Hindlimb muscle (tissue), 1 donor: ENCODE measurements around the gene MEG3. TPM values are rescaled to one million over a fixed set of nuclear protein-coding genes. Genes with fewer than 3 reads are reported as not detected.

Experiments used
- DNase-seq: peaks from one replicate; pipeline ENCODE4 v3.0.0-alpha.2; 2013
- polyA plus RNA-seq: library from polyadenylated mRNA; unstranded; fragments of 120-200 nt; gene quantifications from one replicate; pipeline ENCODE4 v1.2.1, GENCODE V29; 2013; ENCODE audit not compliant: insufficient read length

MEG3 gene
- polyA plus RNA-seq, 1 donor = 6,647 TPM

- no peak for DNase-seq
These were observed 8.3 kb downstream of the MEG3 start for GRCh38 chr14:100834082-100834793.

GRCh38 chr14:100834794-100835547 lies 9.1 kb downstream of the MEG3 start:
- no peak for DNase-seq

GRCh38 chr14:100835548-100836310 lies 9.8 kb downstream of the MEG3 start:
- DNase-seq = no peak

- DNase-seq = no peak
These were observed 10.4 kb downstream of the MEG3 start for GRCh38 chr14:100836311-100836805.

GRCh38 chr14:100836941-100837804 lies 11.3 kb downstream of the MEG3 start:
- no peak for DNase-seq

GRCh38 chr14:100837805-100838350 lies 12.0 kb downstream of the MEG3 start:
- DNase-seq = no peak

- DNase-seq = no peak
These were observed 12.8 kb downstream of the MEG3 start for GRCh38 chr14:100838493-100839314.

GRCh38 chr14:100839315-100839585 lies 13.3 kb downstream of the MEG3 start:
- no peak for DNase-seq

GRCh38 chr14:100839681-100840111 lies 13.8 kb downstream of the MEG3 start:
- DNase-seq = no peak

- no peak for DNase-seq
These were observed 14.6 kb downstream of the MEG3 start for GRCh38 chr14:100840286-100841065.

GRCh38 chr14:100841066-100841760 lies 15.3 kb downstream of the MEG3 start:
- DNase-seq = no peak

GRCh38 chr14:100841761-100842403 lies 16.0 kb downstream of the MEG3 start:
- no peak for DNase-seq

GRCh38 chr14:100842799-100843198 lies 16.9 kb downstream of the MEG3 start:
- DNase-seq = no peak

- DNase-seq = no peak
These were observed 18.1 kb downstream of the MEG3 start for GRCh38 chr14:100844082-100844408.

- no peak for DNase-seq
These were observed 18.5 kb downstream of the MEG3 start for GRCh38 chr14:100844421-100844820.

GRCh38 chr14:100844846-100845245 lies 18.9 kb downstream of the MEG3 start:
- no peak for DNase-seq

GRCh38 chr14:100845341-100845740 lies 19.4 kb downstream of the MEG3 start:
- no peak for DNase-seq

GRCh38 chr14:100846309-100846859 lies 20.5 kb downstream of the MEG3 start:
- DNase-seq = no peak
